ENCODE measurements around the gene CCNL1.

GRCh38 chr3:157130467-157131251 is 29.3 kb downstream of the CCNL1 start:
- no peak for TF ChIP-seq POLR2AphosphoS5 (IDR thresholded peaks at IDR 0.05; ENCODE audit: low read depth, low read length)
- TF ChIP-seq TAF1 (IDR thresholded peaks at IDR 0.05; ENCODE audit: borderline replicate concordance, insufficient read depth, low read length), result no peak
- TF ChIP-seq REST (IDR thresholded peaks at IDR 0.05; ENCODE audit: insufficient read depth in 1 of 2, low read depth in 2 of 2, low read length in 2 of 2), result no peak
- TF ChIP-seq SIN3A (IDR thresholded peaks at IDR 0.05; ENCODE audit: borderline replicate concordance, insufficient read depth, low read length), result no peak
